GM23248 (cell line): ENCODE measurements around the gene RBM4B.

Experiments used
- EZH2 ChIP-seq: fragments of 200-600 bp; sonication (generic); IDR thresholded peaks from 2 replicates; pipeline ENCODE4 v1.6.1; 2018; ENCODE audit warnings: antibody characterized with exemption, mild to moderate bottlenecking; ENCODE audit not compliant: insufficient read depth, poor library complexity, severe bottlenecking
- EZH2phosphoT487 ChIP-seq: fragments of 200-600 bp; sonication (generic); IDR thresholded peaks from 2 replicates; pipeline ENCODE4 v1.6.1; 2018; ENCODE audit warnings: antibody characterized with exemption, moderate library complexity, mild to moderate bottlenecking, low read depth; ENCODE audit not compliant: insufficient read depth

GRCh38 chr11:66725647-66726046 lies 48.0 kb upstream of the RBM4B start:
- TF ChIP-seq EZH2phosphoT487 (no peak), EZH2 (no peak)
